IMR-90 (cell line): ENCODE results near the gene SNX33.

Experiments used
- BHLHE40 ChIP-seq: fragments of 150-350 bp; IDR thresholded peaks from 2 replicates; pipeline ENCODE4 v1.6.1; 2016; ENCODE audit warnings: mild to moderate bottlenecking, low read depth, low read length
- CHD1 ChIP-seq: IDR thresholded peaks from 2 replicates; pipeline ENCODE4 v1.6.1; 2012; ENCODE audit warnings: low read depth, low read length, improper control_type of control experiment
- MAFK ChIP-seq: IDR thresholded peaks from 2 replicates; pipeline ENCODE4 v1.6.1; 2012; ENCODE audit warnings: low read depth, low read length, improper control_type of control experiment
- NFE2L2 ChIP-seq: fragments of 150-350 bp; IDR thresholded peaks from 2 replicates; pipeline ENCODE4 v1.6.1; 2016; ENCODE audit warnings: low read depth, mild to moderate bottlenecking, low read length
- POLR2A ChIP-seq: IDR thresholded peaks from 2 replicates; pipeline ENCODE4 v1.6.1; 2012; ENCODE audit warnings: mild to moderate bottlenecking, low read depth, low read length
- TF ChIP-seq, protein P1 (sequence below): conservative IDR thresholded peaks from 2 replicates; pipeline ENCODE4 v1.5.1; 2012; ENCODE audit warnings: mild to moderate bottlenecking, low read depth, low read length, improper control_type of control experiment

DNA sequence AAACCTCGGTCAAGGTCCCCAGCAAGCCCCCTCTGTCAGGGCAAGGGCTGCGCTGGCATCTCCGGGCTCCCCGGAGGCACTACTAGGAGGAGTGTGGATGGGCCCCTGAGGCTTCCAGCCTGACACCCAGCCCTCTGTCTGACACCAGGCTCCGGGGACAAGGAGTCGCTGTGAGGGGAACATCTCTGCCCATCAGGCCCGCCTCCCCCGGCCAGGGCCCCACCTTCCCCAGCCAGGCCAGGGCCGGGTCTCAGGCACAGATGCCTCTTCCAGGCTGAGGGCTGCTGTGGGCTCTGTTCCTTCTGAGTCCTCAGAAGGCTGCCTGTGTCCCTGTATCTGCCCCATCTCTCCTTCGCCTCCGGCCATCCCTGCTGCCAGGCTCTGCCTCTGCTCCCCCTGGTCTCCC, 49.1 kb downstream of the SNX33 start:
- TF ChIP-seq POLR2A = no peak
- no peak for TF ChIP-seq NFE2L2
- no peak for TF ChIP-seq BHLHE40
- TF ChIP-seq, protein P1, sequence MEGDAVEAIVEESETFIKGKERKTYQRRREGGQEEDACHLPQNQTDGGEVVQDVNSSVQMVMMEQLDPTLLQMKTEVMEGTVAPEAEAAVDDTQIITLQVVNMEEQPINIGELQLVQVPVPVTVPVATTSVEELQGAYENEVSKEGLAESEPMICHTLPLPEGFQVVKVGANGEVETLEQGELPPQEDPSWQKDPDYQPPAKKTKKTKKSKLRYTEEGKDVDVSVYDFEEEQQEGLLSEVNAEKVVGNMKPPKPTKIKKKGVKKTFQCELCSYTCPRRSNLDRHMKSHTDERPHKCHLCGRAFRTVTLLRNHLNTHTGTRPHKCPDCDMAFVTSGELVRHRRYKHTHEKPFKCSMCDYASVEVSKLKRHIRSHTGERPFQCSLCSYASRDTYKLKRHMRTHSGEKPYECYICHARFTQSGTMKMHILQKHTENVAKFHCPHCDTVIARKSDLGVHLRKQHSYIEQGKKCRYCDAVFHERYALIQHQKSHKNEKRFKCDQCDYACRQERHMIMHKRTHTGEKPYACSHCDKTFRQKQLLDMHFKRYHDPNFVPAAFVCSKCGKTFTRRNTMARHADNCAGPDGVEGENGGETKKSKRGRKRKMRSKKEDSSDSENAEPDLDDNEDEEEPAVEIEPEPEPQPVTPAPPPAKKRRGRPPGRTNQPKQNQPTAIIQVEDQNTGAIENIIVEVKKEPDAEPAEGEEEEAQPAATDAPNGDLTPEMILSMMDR = no peak
- TF ChIP-seq CHD1 = no peak
- no peak for TF ChIP-seq MAFK
